Kidney (tissue), 14 donors: Measurements from ENCODE around the gene PWWP2A. TPM values are rescaled to one million over a fixed set of nuclear protein-coding genes. Genes with fewer than 3 reads are reported as not detected.

Experiments used
- DNase-seq, 5 donors: peaks; one replicate each; pipeline ENCODE4 v3.0.0-alpha.2; 2013 to 2020
- FAIRE-seq: peaks from 2 replicates; lab custom pipeline; 2012; peaks lifted over from hg19 to GRCh38; lab: Jason Lieb, UNC
- H3K27ac ChIP-seq, 2 donors: one replicate each; pipeline ENCODE4 v1.7.0; 2013; ENCODE audit warnings: low read depth in 2 of 2, low read length in 2 of 2, inconsistent platforms in 1 of 2
- H3K27me3 ChIP-seq: one replicate; pipeline ENCODE4 v1.7.1; 2013; ENCODE audit warnings: low read length, inconsistent platforms; ENCODE audit not compliant: control insufficient read depth, insufficient read depth
- H3K36me3 ChIP-seq, 3 donors: one replicate each; pipeline versions ENCODE4 v1.7.0 to v1.7.1; 2013; ENCODE audit warnings: low read length in 3 of 3, control low read depth in 1 of 3, inconsistent platforms in 1 of 3; ENCODE audit not compliant: insufficient read depth in 3 of 3, control insufficient read depth in 2 of 3
- H3K4me1 ChIP-seq, 3 donors: one replicate each; pipeline versions ENCODE4 v1.7.0 to v1.7.1; 2013; ENCODE audit warnings: low read length in 3 of 3, inconsistent platforms in 1 of 3, low read depth in 1 of 3; ENCODE audit not compliant: control insufficient read depth in 2 of 3, insufficient read depth in 2 of 3
- H3K4me3 ChIP-seq, 3 donors: one replicate each; pipeline versions ENCODE4 v1.7.0 to v1.8.1; 2013; ENCODE audit warnings: low read length in 3 of 3, control low read depth in 1 of 3, inconsistent platforms in 1 of 3
- H3K9ac ChIP-seq, 3 donors: one replicate each; pipeline versions ENCODE4 v1.7.0 to v1.7.1; 2013; ENCODE audit warnings: low read length in 3 of 3, control low read depth in 1 of 3, inconsistent platforms in 1 of 3
- H3K9me3 ChIP-seq, 3 donors: one replicate each; pipeline versions ENCODE4 v1.7.0 to v1.7.1; 2013; ENCODE audit warnings: low read length in 3 of 3, control low read depth in 1 of 3, inconsistent platforms in 1 of 3; ENCODE audit not compliant: control insufficient read depth in 2 of 3, insufficient read depth in 1 of 3
- CTCF ChIP-seq: IDR thresholded peaks from 3 replicates; pipeline ENCODE4 v1.5.1; 2012; ENCODE audit warnings: mild to moderate bottlenecking, moderate library complexity, borderline replicate concordance; ENCODE audit not compliant: insufficient read depth; ENCODE audit errors: extremely low read depth
- intact Hi-C: fragments of 100-400 bp; cut with DNase I; formaldehyde crosslinking; loops from one replicate; pipeline ENCODE4 v1.11.1; 2022
- polyA plus RNA-seq: library from polyadenylated mRNA; stranded (reverse); fragments of 350-450 nt; fragmentation: Illumina TruSeq; extraction: RNeasy Lipid Tissue Mini Kit (QIAGEN cat#74804); gene quantifications from one replicate; pipeline ENCODE4 v1.2.3, GENCODE V29; 2014; ENCODE audit warnings: low read depth, low replicate concordance; ENCODE audit not compliant: insufficient read depth
- total RNA-seq: library from RNA; stranded (reverse); fragmentation: NEBNext Ultra II Directional; extraction: Animal tissue kit (Norgen Biotek cat#: 25700); gene quantifications from one replicate; pipeline ENCODE4 v1.2.1, GENCODE V29; 2021
- donor health status: control.
- donor health status: control.
- donor health status: control.
- donor health status: control.
- donor health status: control.
- donor health status: DM: yes; HTN: yes; CAD: no.
- donor health status: Normal renal cell carcinoma (clear cell type).

The PWWP2A gene
- total and polyA plus RNA-seq, 2 donors from 2014 or later = 6.3 to 21.6 TPM

DNA sequence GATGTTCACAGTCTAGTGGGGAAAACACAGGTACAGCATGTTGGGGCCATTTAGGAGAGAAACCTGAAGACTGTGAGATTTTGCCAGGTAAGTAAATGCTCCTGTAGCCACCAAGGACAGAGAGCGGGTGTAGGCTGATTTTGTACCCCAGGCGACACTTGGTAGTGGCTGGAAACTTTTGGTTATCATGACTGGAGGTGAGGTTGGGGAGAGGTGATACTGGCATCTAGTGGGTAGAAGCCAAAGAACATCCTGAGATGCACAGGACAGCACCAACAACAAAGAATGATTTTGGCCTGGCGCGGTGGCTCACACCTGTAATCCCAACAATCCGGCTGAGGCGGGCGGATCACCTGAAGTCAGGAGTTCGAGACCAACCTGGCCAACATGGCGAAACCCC lies 38.8 kb upstream of the PWWP2A start:
- Histone ChIP-seq H3K27ac (no peak overlapping the region), H3K4me3 (no peak overlapping the region), H3K36me3 (no peaks in the 10 kb centered on the region), H3K9me3 (no peaks in the 10 kb centered on the region), H3K9ac (no peak overlapping the region), H3K4me1 (no peaks in the 10 kb centered on the region), H3K27me3 (no peaks in the 10 kb centered on the region)
- TF ChIP-seq CTCF = no peak
- no peak for DNase-seq
- intact Hi-C loops = no loop called here
- no peak for FAIRE-seq

DNA sequence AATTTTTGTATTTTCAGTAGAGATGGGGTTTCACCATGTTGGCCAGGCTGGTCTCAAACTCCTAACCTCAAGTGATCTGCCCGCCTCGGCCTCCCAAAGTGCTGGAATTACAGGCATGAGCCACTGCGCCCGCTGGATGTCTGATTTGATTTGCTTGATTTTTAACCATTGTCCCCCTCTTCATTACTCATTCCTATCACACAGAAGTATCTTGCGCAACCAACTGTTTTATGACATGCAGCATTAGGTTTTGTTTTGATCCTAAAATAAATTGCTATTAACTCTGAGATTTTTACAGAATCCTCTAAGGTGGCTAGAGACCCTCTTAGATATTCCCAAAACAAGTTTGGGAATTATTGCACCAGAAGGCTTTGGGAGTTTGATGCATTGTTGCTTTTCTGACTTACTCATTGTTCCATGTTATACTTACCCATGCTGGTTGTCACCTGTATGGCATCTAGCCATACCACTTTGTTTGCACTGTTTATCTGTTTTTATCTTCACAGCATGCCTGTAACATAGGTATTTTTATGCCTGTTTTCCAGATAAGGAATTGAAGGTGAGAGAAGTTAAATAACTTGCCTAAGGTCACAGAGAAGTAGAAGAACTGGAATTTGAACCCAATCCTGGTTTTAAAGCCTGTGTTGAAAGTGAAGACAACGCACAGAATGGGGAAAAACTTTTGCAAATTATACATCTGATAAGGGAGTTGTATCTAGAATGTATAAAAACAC lies 35.9 kb upstream of the PWWP2A start:
- Histone ChIP-seq H3K27me3 (no peaks in the 10 kb centered on the region), H3K9ac (no peak overlapping the region), H3K27ac (no peak overlapping the region), H3K36me3 (no peaks in the 10 kb centered on the region), H3K4me1 (no peaks in the 10 kb centered on the region), H3K9me3 (no peaks in the 10 kb centered on the region), H3K4me3 (no peak overlapping the region)
- TF ChIP-seq CTCF = no peak
- no peak for FAIRE-seq
- DNase-seq = no peak
- intact Hi-C loops = no loop called here

DNA sequence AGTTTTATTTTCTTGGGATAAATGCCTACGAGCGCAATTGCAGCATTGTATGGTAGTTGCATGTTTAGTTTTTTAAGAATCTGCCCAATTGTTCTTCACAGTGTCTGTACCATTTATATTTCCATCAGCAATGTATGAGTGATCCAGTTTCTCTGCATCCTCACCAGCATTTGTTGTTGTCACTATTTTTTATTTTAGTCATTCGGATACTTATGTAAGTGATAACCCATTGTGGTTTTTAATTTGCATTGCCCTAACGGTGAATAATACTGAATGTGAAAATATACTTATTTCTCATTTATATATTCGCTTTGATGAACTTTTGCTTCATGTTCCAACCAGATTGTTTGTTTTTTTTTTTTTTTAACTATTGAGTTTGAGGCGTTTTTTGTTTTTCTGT lies 33.7 kb upstream of the PWWP2A start:
- no peak overlapping the region for H3K27ac ChIP-seq
- intact Hi-C loops = no loop called here
- DNase-seq (no peak), FAIRE-seq (no peak)
- no peak overlapping the region for H3K4me3 ChIP-seq
- TF ChIP-seq CTCF = no peak
- H3K27me3 ChIP-seq = no peaks in the 10 kb centered on the region
- no peaks in the 10 kb centered on the region for H3K4me1 ChIP-seq
- H3K9me3 ChIP-seq = no peaks in the 10 kb centered on the region
- no peak overlapping the region for H3K9ac ChIP-seq
- H3K36me3 ChIP-seq = no peaks in the 10 kb centered on the region

DNA sequence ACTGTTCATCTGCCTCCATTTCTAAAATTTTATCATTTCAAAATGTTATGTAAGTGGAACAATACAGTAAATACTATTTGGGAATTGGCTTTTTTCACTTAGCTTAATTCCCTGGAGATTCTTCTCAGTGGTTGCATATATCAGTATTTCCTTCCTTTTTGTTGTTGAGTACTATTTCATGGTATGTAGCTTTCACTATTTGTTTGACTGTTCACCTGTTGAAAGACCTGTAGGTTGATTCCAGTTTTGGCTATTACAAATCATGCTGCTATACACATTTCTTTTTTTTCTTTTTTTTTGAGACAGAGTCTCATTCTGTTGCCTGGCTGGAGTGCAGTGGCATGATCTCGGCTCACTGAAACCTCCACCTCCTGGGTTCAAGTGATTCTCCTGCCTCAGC lies 33.0 kb upstream of the PWWP2A start:
- no peak for TF ChIP-seq CTCF
- intact Hi-C loops = no loop called here
- Histone ChIP-seq H3K27me3 (no peaks in the 10 kb centered on the region), H3K4me1 (no peaks in the 10 kb centered on the region), H3K27ac (no peak overlapping the region), H3K4me3 (no peak overlapping the region), H3K9me3 (no peaks in the 10 kb centered on the region), H3K36me3 (no peaks in the 10 kb centered on the region), H3K9ac (no peak overlapping the region)
- FAIRE-seq = no peak
- no peak for DNase-seq
